HepG2 (cell line): ENCODE measurements around the gene INPP5E. TPM values are rescaled to one million over a fixed set of nuclear protein-coding genes. Genes with fewer than 3 reads are reported as not detected.

Experiments
- ATM ChIP-seq: fragments of 450-650 bp; IDR thresholded peaks from 2 replicates; pipeline ENCODE4 v1.7.1; 2017; ENCODE audit warnings: mild to moderate bottlenecking, borderline replicate concordance
- CSRNP2 ChIP-seq: sonication (generic); formaldehyde crosslinking; conservative IDR thresholded peaks from 2 replicates; pipeline ENCODE4 v1.8.0; 2022; ENCODE audit warnings: low read depth, missing genetic modification reagents
- FOSL2 ChIP-seq: sonication (generic); formaldehyde crosslinking; IDR thresholded peaks from 2 replicates; pipeline ENCODE4 v1.4.0; 2020; ENCODE audit warnings: missing genetic modification reagents
- GATAD1 ChIP-seq: IDR thresholded peaks from 2 replicates; pipeline ENCODE4 v1.6.1; 2016; ENCODE audit warnings: missing genetic modification reagents, missing compliant biosample characterization
- GLI4 ChIP-seq: sonication (generic); formaldehyde crosslinking; IDR thresholded peaks from 2 replicates; pipeline ENCODE4 v1.5.1; 2020; ENCODE audit warnings: missing genetic modification reagents, mild to moderate bottlenecking, moderate library complexity, borderline replicate concordance
- HNRNPH1 ChIP-seq: fragments of 200-400 bp; formaldehyde crosslinking; optimal IDR thresholded peaks from 2 replicates; pipeline ENCODE3; 2017; ENCODE audit warnings: mild to moderate bottlenecking, low read depth, low read length
- KMT2A ChIP-seq: sonication (generic); formaldehyde crosslinking; IDR thresholded peaks from 2 replicates; pipeline ENCODE4 v1.4.0; 2020; ENCODE audit warnings: missing genetic modification reagents
- MIXL1 ChIP-seq: IDR thresholded peaks from 2 replicates; pipeline ENCODE4 v1.6.1; 2016
- MXD1 ChIP-seq: sonication (generic); formaldehyde crosslinking; IDR thresholded peaks from 2 replicates; pipeline ENCODE4 v1.4.0; 2020; ENCODE audit warnings: mild to moderate bottlenecking, missing genetic modification reagents
- MXI1 ChIP-seq: IDR thresholded peaks from 3 replicates; pipeline ENCODE4 v1.6.1; 2012; ENCODE audit warnings: low read depth, low read length, inconsistent platforms, borderline replicate concordance
- NFKB2 ChIP-seq: sonication (generic); formaldehyde crosslinking; IDR thresholded peaks from 2 replicates; pipeline ENCODE4 v1.4.0; 2020; ENCODE audit warnings: missing genetic modification reagents, borderline replicate concordance
- NONO ChIP-seq, 2 experiments: fragments of 450-650 bp in 1 of 2; sonication (generic) in 1 of 2; formaldehyde crosslinking in 1 of 2; IDR thresholded peaks in 1 of 2; conservative IDR thresholded peaks in 1 of 2; 2 replicates each; pipeline versions ENCODE4 v1.6.1 to v1.8.0; 2017 to 2022; ENCODE audit warnings: mild to moderate bottlenecking in 1 of 2, missing genetic modification reagents in 1 of 2, moderate library complexity in 1 of 2
- PHF5A ChIP-seq: IDR thresholded peaks from one replicate; pipeline ENCODE4 v1.6.1; 2018; ENCODE audit warnings: low read depth, missing genetic modification reagents; ENCODE audit not compliant: unreplicated experiment
- POGZ ChIP-seq: sonication (generic); formaldehyde crosslinking; IDR thresholded peaks from 2 replicates; pipeline ENCODE4 v1.4.0; 2020; ENCODE audit warnings: mild to moderate bottlenecking, missing genetic modification reagents
- PRMT3 ChIP-seq: sonication (generic); formaldehyde crosslinking; IDR thresholded peaks from 2 replicates; pipeline ENCODE4 v1.8.1; 2022; ENCODE audit warnings: low read depth, mild to moderate bottlenecking, moderate library complexity, missing genetic modification reagents, borderline replicate concordance
- RFX5 ChIP-seq: IDR thresholded peaks from 2 replicates; pipeline ENCODE4 v1.6.1; 2011; ENCODE audit warnings: low read depth, low read length, improper control_type of control experiment
- ZMYM4 ChIP-seq: sonication (generic); formaldehyde crosslinking; IDR thresholded peaks from 2 replicates; pipeline ENCODE4 v1.8.1; 2023; ENCODE audit warnings: mild to moderate bottlenecking, missing genetic modification reagents
- ZNF263 ChIP-seq: sonication (generic); formaldehyde crosslinking; IDR thresholded peaks from 2 replicates; pipeline ENCODE4 v1.4.0; 2020; ENCODE audit warnings: missing genetic modification reagents
- ZNF451 ChIP-seq: sonication (generic); formaldehyde crosslinking; IDR thresholded peaks from 2 replicates; pipeline ENCODE4 v1.5.0; 2020; ENCODE audit warnings: mild to moderate bottlenecking, missing genetic modification reagents
- ZNF530 ChIP-seq: sonication (generic); formaldehyde crosslinking; IDR thresholded peaks from 2 replicates; pipeline ENCODE4 v1.5.0; 2020; ENCODE audit warnings: low read depth, mild to moderate bottlenecking, missing genetic modification reagents
- ZNF878 ChIP-seq: sonication (generic); formaldehyde crosslinking; IDR thresholded peaks from 2 replicates; pipeline ENCODE4 v1.8.1; 2023; ENCODE audit warnings: mild to moderate bottlenecking, missing genetic modification reagents, moderate library complexity
- ZNF883 ChIP-seq: sonication (generic); formaldehyde crosslinking; IDR thresholded peaks from 2 replicates; pipeline ENCODE4 v1.5.1; 2020; ENCODE audit warnings: mild to moderate bottlenecking, missing genetic modification reagents; ENCODE audit errors: not compliant biosample characterization
- ZSCAN25 ChIP-seq: sonication (generic); formaldehyde crosslinking; IDR thresholded peaks from 2 replicates; pipeline ENCODE4 v1.8.0; 2022; ENCODE audit warnings: mild to moderate bottlenecking, missing genetic modification reagents
- polyA plus RNA-seq, 8 experiments: library from polyadenylated mRNA; depleted of rRNA in 3 of 8; stranded (reverse) in 7 of 8; unstranded in 1 of 8; fragments of >200 nt; fragmentation: Illumina TruSeq in 4 of 8; extraction: Trizol in 4 of 8; gene quantifications; 2 replicates each; pipeline versions ENCODE4 v1.2.1 to v1.2.3, GENCODE V29; 2011 to 2016; ENCODE audit warnings: low read depth in 4 of 8, missing spikeins in 1 of 8, mixed read lengths in 1 of 8; ENCODE audit not compliant: insufficient read depth in 1 of 8
- total RNA-seq, 5 experiments: library from RNA; depleted of rRNA; stranded (reverse); fragments of >200 nt; fragmentation: Illumina TruSeq; extraction: Trizol; gene quantifications; 2 replicates each; pipeline ENCODE4 v1.2.3, GENCODE V29; 2016; ENCODE audit warnings: low read depth in 1 of 5
- TF ChIP-seq, protein P1 (sequence below): sonication (generic); formaldehyde crosslinking; IDR thresholded peaks from 2 replicates; pipeline ENCODE4 v1.8.1; 2023; ENCODE audit warnings: mild to moderate bottlenecking, missing genetic modification reagents, borderline replicate concordance
- TF ChIP-seq, protein P2 (sequence below): sonication (generic); formaldehyde crosslinking; IDR thresholded peaks from 2 replicates; pipeline ENCODE4 v1.4.0; 2020; ENCODE audit warnings: missing genetic modification reagents, mild to moderate bottlenecking, borderline replicate concordance

The INPP5E gene
- total and polyA plus RNA-seq, 2 of the 13 experiments (the other 11 are each of a cell fraction or from before 2014, with no cell fraction given): 5.5 TPM

GRCh38 chr9:136410500-136411287 is 29.0 kb downstream of the INPP5E start, which contains the start of the genes ENTR1 and PMPCA (continued):
- TF ChIP-seq ZNF883 (CRISPR knock-in tag): peak; percentile 39
- TF ChIP-seq, protein P1, sequence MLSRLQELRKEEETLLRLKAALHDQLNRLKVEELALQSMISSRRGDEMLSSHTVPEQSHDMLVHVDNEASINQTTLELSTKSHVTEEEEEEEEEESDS (CRISPR knock-in tag): 0 out of 2 replicates have a peak, but pooled peaks have one; percentile 38
- no peak for TF ChIP-seq NFKB2 (CRISPR knock-in tag)
- peak; percentile 51 for TF ChIP-seq MXD1
- peak; percentile 43 for TF ChIP-seq FOSL2 (CRISPR knock-in tag)
- no peak for TF ChIP-seq ZNF263
- peak; percentile 60 for TF ChIP-seq POGZ (CRISPR knock-in tag)
- peak; percentile 87; the same call in 1 of the 3 replicates for TF ChIP-seq MXI1
- no peak for TF ChIP-seq HNRNPH1
- TF ChIP-seq CSRNP2: 0 out of 2 replicates have a peak, but pooled peaks have one; percentile 26
- TF ChIP-seq ZMYM4 (CRISPR knock-in tag): peak; percentile 14; the same call in 1 of the 2 replicates
- no peak for TF ChIP-seq PRMT3 (CRISPR knock-in tag)
- TF ChIP-seq NONO (IDR thresholded peaks at IDR 0.05): no peak
- TF ChIP-seq NONO (CRISPR knock-in tag; conservative IDR thresholded peaks at IDR 0.05): peak; percentile 87
- TF ChIP-seq ZNF451 (CRISPR knock-in tag): no peak
- no peak for TF ChIP-seq GLI4 (CRISPR knock-in tag)
- TF ChIP-seq MIXL1 (CRISPR knock-in tag): no peak
- no peak for TF ChIP-seq ZNF878 (CRISPR knock-in tag)
- peak; percentile 88 for TF ChIP-seq KMT2A
- TF ChIP-seq ZNF530 (CRISPR knock-in tag): no peak
- TF ChIP-seq ATM: no peak
- peak; percentile 69 for TF ChIP-seq PHF5A (CRISPR knock-in tag)
- 0 out of 2 replicates have a peak, but pooled peaks have one; percentile 22 for TF ChIP-seq ZSCAN25 (CRISPR knock-in tag)
- TF ChIP-seq, protein P2, sequence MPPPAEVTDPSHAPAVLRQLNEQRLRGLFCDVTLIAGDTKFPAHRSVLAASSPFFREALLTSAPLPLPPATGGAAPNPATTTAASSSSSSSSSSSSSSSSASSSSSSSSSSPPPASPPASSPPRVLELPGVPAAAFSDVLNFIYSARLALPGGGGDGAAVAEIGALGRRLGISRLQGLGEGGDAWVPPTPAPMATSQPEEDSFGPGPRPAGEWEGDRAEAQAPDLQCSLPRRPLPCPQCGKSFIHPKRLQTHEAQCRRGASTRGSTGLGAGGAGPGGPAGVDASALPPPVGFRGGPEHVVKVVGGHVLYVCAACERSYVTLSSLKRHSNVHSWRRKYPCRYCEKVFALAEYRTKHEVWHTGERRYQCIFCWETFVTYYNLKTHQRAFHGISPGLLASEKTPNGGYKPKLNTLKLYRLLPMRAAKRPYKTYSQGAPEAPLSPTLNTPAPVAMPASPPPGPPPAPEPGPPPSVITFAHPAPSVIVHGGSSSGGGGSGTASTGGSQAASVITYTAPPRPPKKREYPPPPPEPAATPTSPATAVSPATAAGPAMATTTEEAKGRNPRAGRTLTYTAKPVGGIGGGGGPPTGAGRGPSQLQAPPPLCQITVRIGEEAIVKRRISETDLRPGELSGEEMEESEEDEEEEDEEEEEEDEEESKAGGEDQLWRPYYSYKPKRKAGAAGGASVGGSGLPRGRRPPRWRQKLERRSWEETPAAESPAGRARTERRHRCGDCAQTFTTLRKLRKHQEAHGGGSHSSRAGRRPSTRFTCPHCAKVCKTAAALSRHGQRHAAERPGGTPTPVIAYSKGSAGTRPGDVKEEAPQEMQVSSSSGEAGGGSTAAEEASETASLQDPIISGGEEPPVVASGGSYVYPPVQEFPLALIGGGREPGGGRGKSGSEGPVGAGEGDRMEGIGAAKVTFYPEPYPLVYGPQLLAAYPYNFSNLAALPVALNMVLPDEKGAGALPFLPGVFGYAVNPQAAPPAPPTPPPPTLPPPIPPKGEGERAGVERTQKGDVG (CRISPR knock-in tag): no peak
- peak; percentile 98 for TF ChIP-seq GATAD1 (CRISPR knock-in tag)
- no peak for TF ChIP-seq RFX5
